GM12801 (cell line): ENCODE results near the gene NAPEPLD.

Experiments used
- TF ChIP-seq, protein P1 (sequence below): IDR thresholded peaks from one replicate; pipeline ENCODE4 v1.5.1; 2011; ENCODE audit warnings: control low read depth; ENCODE audit not compliant: insufficient read length; ENCODE audit errors: extremely low read depth

Gene NAPEPLD

DNA sequence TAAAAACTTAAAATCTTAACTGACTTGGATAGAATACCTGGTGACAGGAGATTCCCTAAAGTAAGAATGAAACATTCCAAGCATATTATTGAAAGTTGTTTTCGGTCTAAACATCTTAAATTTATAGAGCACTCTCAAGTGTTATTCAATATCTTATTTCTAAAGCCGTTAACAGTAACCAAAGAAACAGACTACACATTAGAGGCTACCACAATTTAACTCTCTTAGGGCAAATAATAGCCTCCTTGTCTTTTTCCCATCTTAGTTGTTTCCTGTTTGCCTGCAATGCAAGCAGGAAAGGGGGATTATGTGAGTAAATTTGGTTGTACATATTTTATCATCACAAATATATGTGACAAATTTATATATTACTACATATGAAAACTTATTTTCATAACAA is 31.4 kb downstream of the NAPEPLD start:
- TF ChIP-seq, protein P1, sequence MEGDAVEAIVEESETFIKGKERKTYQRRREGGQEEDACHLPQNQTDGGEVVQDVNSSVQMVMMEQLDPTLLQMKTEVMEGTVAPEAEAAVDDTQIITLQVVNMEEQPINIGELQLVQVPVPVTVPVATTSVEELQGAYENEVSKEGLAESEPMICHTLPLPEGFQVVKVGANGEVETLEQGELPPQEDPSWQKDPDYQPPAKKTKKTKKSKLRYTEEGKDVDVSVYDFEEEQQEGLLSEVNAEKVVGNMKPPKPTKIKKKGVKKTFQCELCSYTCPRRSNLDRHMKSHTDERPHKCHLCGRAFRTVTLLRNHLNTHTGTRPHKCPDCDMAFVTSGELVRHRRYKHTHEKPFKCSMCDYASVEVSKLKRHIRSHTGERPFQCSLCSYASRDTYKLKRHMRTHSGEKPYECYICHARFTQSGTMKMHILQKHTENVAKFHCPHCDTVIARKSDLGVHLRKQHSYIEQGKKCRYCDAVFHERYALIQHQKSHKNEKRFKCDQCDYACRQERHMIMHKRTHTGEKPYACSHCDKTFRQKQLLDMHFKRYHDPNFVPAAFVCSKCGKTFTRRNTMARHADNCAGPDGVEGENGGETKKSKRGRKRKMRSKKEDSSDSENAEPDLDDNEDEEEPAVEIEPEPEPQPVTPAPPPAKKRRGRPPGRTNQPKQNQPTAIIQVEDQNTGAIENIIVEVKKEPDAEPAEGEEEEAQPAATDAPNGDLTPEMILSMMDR, result no peak

DNA sequence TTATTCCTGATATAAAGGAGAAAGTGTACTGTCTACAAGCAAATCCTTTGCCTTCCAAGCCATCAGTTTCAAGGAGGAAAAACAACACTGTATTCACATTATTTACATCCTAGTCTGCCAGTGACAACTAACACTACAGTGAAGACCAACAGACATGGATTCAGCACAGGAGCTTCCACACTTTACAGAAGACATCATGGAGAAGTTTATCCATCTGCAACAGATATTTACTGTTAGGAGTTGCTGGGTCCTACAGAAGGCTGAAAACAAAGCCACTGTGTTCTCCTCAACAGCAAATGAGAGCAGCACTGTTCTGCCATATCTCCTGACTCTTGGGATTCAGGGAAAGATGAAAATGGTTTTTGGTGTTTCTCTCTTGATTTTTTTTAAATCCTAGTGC is 31.9 kb downstream of the NAPEPLD start:
- TF ChIP-seq, protein P1, result no peak

DNA sequence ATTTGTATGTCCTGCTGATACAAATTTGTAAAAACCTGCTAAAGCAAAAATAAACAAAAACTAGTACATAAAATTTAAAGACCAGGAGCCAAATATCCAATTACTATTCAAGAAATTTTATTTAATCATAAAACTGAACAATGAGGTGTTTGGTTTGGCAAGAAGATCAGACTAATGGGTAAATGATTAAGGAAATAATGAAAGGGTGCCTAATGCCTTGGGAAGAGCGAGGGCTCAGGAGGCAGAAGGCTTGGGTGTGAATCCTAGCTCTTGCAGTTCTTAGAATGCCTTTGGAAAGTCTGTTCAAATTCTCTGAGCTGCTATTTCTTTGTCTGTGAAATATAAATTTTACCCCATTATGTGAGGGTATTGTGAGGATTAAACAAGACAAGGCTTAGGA is 32.4 kb downstream of the NAPEPLD start:
- TF ChIP-seq, protein P1, result no peak

DNA sequence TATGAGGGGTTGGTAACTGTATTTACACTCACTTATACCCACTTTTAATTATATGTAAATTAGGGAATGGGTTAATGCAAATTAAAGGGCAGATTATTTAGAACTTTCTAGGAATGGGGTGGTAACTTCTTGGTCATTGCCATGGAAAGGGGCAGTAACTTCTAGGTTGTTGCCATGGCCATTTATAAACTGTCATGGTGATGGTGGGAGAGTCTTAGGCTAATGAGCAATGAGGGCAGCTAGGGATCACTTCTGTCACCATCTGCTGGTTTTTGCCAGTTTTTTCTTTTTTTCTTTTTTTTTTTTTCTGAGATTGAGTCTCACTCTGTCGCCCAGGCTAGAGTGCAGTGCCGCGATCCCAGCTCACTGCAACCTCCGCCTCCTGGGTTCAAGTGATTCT is 33.1 kb downstream of the NAPEPLD start:
- TF ChIP-seq, protein P1, result no peak

DNA sequence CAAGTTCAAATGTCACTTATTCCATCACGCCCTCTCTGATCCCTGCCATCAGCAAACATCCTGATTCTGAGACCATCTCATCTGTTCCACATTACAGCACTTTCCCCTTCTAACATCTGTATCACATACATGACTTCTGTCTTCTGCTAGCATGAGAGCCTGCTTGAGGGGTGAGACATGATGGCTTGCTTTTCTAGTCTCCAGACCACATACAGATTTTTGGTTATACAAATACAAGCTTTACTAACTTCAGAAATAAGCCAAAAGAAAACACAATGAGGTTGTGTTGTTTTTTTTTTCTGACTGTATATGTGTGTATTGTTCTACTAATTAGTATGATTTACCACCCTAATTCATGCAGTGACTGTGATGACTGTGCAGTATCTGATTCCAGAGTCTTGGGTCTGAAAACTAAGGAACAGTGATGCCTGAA is 34.3 kb downstream of the NAPEPLD start:
- TF ChIP-seq, protein P1, result no peak

DNA sequence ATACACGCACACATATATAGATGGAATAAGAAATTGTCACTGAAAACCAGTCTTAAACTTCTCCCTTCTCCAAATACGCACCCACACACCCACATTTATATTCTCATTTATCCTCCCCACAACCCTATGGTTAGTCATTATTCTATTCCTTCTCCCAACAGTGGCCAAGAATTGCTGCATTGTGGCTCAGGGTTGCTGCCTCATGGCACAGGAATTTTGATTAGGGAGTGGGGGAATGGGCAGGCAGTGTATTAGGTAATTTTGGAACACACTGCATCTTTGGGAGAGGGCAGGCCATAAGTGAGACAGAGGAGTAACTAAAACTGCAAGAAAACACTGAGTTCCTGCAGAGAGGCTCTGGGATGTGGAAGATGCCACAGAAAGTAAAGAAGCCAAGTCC is 35.7 kb downstream of the NAPEPLD start:
- TF ChIP-seq, protein P1, result no peak

DNA sequence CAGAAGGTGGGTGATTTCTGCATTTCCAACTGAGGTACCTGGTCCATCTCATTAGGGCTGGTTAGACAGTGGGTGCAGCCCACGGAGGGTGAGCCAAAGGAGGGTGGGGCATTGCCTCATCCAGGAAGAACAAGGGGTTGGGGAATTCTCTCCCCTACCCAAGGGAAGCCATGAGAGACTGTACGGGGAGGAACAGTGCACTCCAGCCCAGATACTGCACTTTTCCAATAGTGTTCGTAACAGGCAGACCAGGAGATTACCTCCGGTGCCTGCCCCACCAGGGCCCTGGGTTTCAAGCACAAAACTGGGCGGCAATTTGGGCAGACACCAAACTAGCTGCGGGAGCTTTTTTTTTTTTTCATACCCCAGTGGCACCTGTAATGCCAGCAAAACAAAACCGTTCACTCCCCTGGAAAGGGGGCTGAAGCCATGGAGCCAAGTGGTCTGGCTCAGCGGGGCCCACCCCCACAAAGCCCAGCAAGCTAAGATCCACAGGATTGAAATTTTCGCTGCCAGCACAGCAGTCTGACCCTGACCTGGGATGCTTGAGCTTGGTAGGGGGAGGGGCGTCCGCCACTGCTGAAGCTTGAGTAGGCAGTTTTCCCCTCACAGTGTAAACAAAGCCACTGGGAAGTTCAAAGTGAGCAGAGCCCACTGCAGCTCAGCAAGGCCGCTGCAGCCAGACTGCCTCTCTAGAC is 42.7 kb downstream of the NAPEPLD start:
- TF ChIP-seq, protein P1, result no peak

DNA sequence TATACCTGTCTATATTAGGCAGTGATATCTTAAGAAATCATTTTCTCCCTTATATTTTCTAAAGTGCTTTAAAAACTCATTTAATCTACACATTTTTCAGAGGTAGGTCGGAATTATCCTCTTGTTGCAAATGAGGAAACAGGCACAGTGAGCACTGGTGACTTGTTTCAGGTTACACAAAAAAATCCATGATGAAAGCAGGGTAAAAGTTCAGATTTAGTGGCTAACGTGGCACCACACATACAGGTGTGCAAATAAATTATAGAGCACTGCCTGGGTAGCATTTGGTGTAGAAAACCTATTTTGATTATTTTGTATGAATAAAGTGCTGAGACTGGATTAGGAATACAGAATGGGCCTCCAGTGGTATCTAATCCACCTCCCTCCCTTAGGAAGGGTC is 47.4 kb downstream of the NAPEPLD start:
- TF ChIP-seq, protein P1, result no peak
